H9 (cell line): ENCODE results near the gene MYOF. TPM values are rescaled to one million over a fixed set of nuclear protein-coding genes. Genes with fewer than 3 reads are reported as not detected.

Experiments
- DNase-seq: peaks from one replicate; pipeline ENCODE4 v3.0.0-alpha.2; 2017
- H2AFZ ChIP-seq: one replicate; pipeline ENCODE4 v1.6.1; 2013; ENCODE audit warnings: mild to moderate bottlenecking, low read length, control low read depth, moderate library complexity
- H2AK5ac ChIP-seq: 2 replicates; pipeline ENCODE4 v1.6.1; 2013; ENCODE audit warnings: low read length, control low read depth, mixed read lengths; ENCODE audit not compliant: insufficient read length
- H2BK120ac ChIP-seq: one replicate; pipeline ENCODE4 v1.6.1; 2013; ENCODE audit warnings: low read depth, mild to moderate bottlenecking, low read length, control low read depth, inconsistent platforms; ENCODE audit not compliant: poor library complexity, severe bottlenecking
- H2BK12ac ChIP-seq: 2 replicates; pipeline ENCODE4 v1.6.1; 2013; ENCODE audit warnings: low read length, control low read depth, mixed read lengths, low read depth; ENCODE audit not compliant: insufficient read length
- H2BK15ac ChIP-seq: 2 replicates; pipeline ENCODE4 v1.6.1; 2013; ENCODE audit warnings: low read depth, low read length, control low read depth
- H2BK20ac ChIP-seq: one replicate; pipeline ENCODE4 v1.6.1; 2013; ENCODE audit warnings: low read depth, mild to moderate bottlenecking, low read length, control low read depth, inconsistent platforms; ENCODE audit not compliant: poor library complexity, severe bottlenecking
- H2BK5ac ChIP-seq: 2 replicates; pipeline ENCODE4 v1.6.1; 2013; ENCODE audit warnings: low read length, control low read depth, mixed read lengths; ENCODE audit not compliant: insufficient read length
- H3K14ac ChIP-seq: 2 replicates; pipeline ENCODE4 v1.6.1; 2013; ENCODE audit warnings: low read length, control low read depth; ENCODE audit not compliant: insufficient read depth
- H3K18ac ChIP-seq: 2 replicates; pipeline ENCODE4 v1.6.1; 2013; ENCODE audit warnings: low read depth, mild to moderate bottlenecking, mixed read lengths, low read length, control low read depth; ENCODE audit not compliant: insufficient read length
- H3K23ac ChIP-seq: 2 replicates; pipeline ENCODE4 v1.6.1; 2013; ENCODE audit warnings: low read length, control low read depth, mixed read lengths, low read depth; ENCODE audit not compliant: insufficient read length
- H3K23me2 ChIP-seq: 2 replicates; pipeline ENCODE4 v1.6.1; 2013; ENCODE audit warnings: low read depth, mild to moderate bottlenecking, mixed read lengths, low read length, control low read depth; ENCODE audit not compliant: insufficient read length, poor library complexity, severe bottlenecking
- H3K27ac ChIP-seq: 2 replicates; pipeline ENCODE4 v1.5.1; 2013; ENCODE audit warnings: low read length, control low read depth, mixed read lengths, low read depth; ENCODE audit not compliant: insufficient read length
- H3K27me3 ChIP-seq: 2 replicates; pipeline ENCODE4 v1.6.1; 2013; ENCODE audit warnings: low read length, control low read depth, inconsistent platforms; ENCODE audit not compliant: insufficient read depth
- H3K4ac ChIP-seq: 2 replicates; pipeline ENCODE4 v1.6.1; 2013; ENCODE audit warnings: low read depth, mild to moderate bottlenecking, control low read depth, inconsistent platforms, low read length, moderate library complexity
- H3K4me1 ChIP-seq: 2 replicates; pipeline ENCODE4 v1.6.1; 2013; ENCODE audit warnings: low read length, control low read depth, inconsistent platforms; ENCODE audit not compliant: insufficient read depth
- H3K4me2 ChIP-seq: 2 replicates; pipeline ENCODE4 v1.6.1; 2013; ENCODE audit warnings: low read length, control low read depth, mixed read lengths; ENCODE audit not compliant: insufficient read length, insufficient read depth
- H3K56ac ChIP-seq: 2 replicates; pipeline ENCODE4 v1.6.1; 2013; ENCODE audit warnings: low read depth, mild to moderate bottlenecking, mixed read lengths, low read length, control low read depth; ENCODE audit not compliant: insufficient read length
- H3K79me1 ChIP-seq: 2 replicates; pipeline ENCODE4 v1.6.1; 2013; ENCODE audit warnings: low read depth, mild to moderate bottlenecking, moderate library complexity, low read length, control low read depth, inconsistent platforms; ENCODE audit not compliant: insufficient read depth, poor library complexity, severe bottlenecking
- H3K79me2 ChIP-seq: 2 replicates; pipeline ENCODE4 v1.6.1; 2013; ENCODE audit warnings: low read length, control low read depth, inconsistent platforms; ENCODE audit not compliant: insufficient read depth
- H3K9ac ChIP-seq: 2 replicates; pipeline ENCODE4 v1.6.1; 2013; ENCODE audit warnings: low read length, control low read depth, mixed read lengths; ENCODE audit not compliant: insufficient read length; ENCODE audit errors: extremely low read depth
- H3K9me3 ChIP-seq: one replicate; pipeline ENCODE4 v1.6.1; 2013; ENCODE audit warnings: low read depth, low read length, inconsistent platforms; ENCODE audit not compliant: control insufficient read depth
- H3T11ph ChIP-seq: one replicate; pipeline ENCODE4 v1.6.1; 2013; ENCODE audit warnings: mild to moderate bottlenecking, low read length, control low read depth, inconsistent platforms
- H4K20me1 ChIP-seq: one replicate; pipeline ENCODE4 v1.6.1; 2013; ENCODE audit not compliant: control insufficient read depth, insufficient read length, insufficient read depth
- H4K5ac ChIP-seq: 2 replicates; pipeline ENCODE4 v1.6.1; 2013; ENCODE audit warnings: low read depth, mild to moderate bottlenecking, mixed read lengths, low read length, control low read depth; ENCODE audit not compliant: insufficient read length
- H4K8ac ChIP-seq: replicated peaks from 2 replicates; pipeline ENCODE4 v1.6.1; 2013; ENCODE audit warnings: low read length, control low read depth, mixed read lengths, low read depth; ENCODE audit not compliant: insufficient read length
- H4K91ac ChIP-seq: 2 replicates; pipeline ENCODE4 v1.6.1; 2013; ENCODE audit warnings: low read depth, mild to moderate bottlenecking, moderate library complexity, mixed read lengths, low read length, control low read depth; ENCODE audit not compliant: insufficient read length
- H3K27ac Mint-ChIP-seq, 3 experiments: 2 replicates in 2 of 3; 3 replicates in 1 of 3; pipeline ENCODE4 v1.8.0; 2020 to 2021; ENCODE audit warnings: mixed read lengths in 3 of 3, mild to moderate bottlenecking in 1 of 3, moderate library complexity in 1 of 3
- H3K27me3 Mint-ChIP-seq: 2 replicates; pipeline ENCODE4 v1.8.0; 2021; ENCODE audit warnings: low read depth, mild to moderate bottlenecking, moderate library complexity, mixed read lengths
- H3K36me3 Mint-ChIP-seq, 3 experiments: 2 replicates in 2 of 3; 3 replicates in 1 of 3; pipeline ENCODE4 v1.8.0; 2020 to 2021; ENCODE audit warnings: low read depth in 3 of 3, mixed read lengths in 3 of 3; ENCODE audit not compliant: insufficient read depth in 1 of 3
- H3K4me1 Mint-ChIP-seq, 2 experiments: 2 replicates each; pipeline ENCODE4 v1.8.0; 2020; ENCODE audit warnings: mixed read lengths in 2 of 2
- H3K4me3 Mint-ChIP-seq, 2 experiments: 2 replicates in 1 of 2; 3 replicates in 1 of 2; pipeline ENCODE4 v1.8.0; 2020 to 2021; ENCODE audit warnings: mild to moderate bottlenecking in 2 of 2, mixed read lengths in 2 of 2, moderate library complexity in 1 of 2
- H3K9me3 Mint-ChIP-seq, 2 experiments: 2 replicates in 1 of 2; 3 replicates in 1 of 2; pipeline ENCODE4 v1.8.0; 2020; ENCODE audit warnings: mild to moderate bottlenecking in 2 of 2, mixed read lengths in 2 of 2, moderate library complexity in 1 of 2
- CTCF ChIP-seq: fragments of 200-600 bp; sonication (generic); conservative IDR thresholded peaks from 3 replicates; pipeline ENCODE4 v1.8.0; 2021; ENCODE audit warnings: antibody characterized with exemption, mild to moderate bottlenecking
- WGBS: extraction: QIAGEN DNeasy Blood & Tissue Kit; methylation state at CpG from one replicate; pipeline ENCODE4 v1.1.7; 2013; ENCODE audit warnings: missing lambda C conversion rate, low lambda C conversion rate, mixed read lengths; ENCODE audit not compliant: insufficient read length; ENCODE audit errors: extremely low coverage; 5-methylcytosine and 5-hydroxymethylcytosine counted together
- total RNA-seq: library from RNA; stranded (reverse); gene quantifications from 2 replicates; pipeline ENCODE4 v1.2.1, GENCODE V29; 2021

Gene MYOF
- total RNA-seq, 1 experiment from 2014 or later: 2.8 TPM

GRCh38 chr10:93410697-93411348, 71.3 kb downstream of the MYOF start:
- H3K27me3 ChIP-seq: no peaks in the 10 kb centered on the region
- no peaks in the 10 kb centered on the region for H4K20me1 ChIP-seq
- TF ChIP-seq CTCF: no peak
- no peak overlapping the region for H3K4me2 ChIP-seq
- H3K9me3 ChIP-seq: no peaks in the 10 kb centered on the region
- H2BK20ac ChIP-seq: no peak overlapping the region
- no peak overlapping the region for H2AK5ac ChIP-seq
- H3K27me3 Mint-ChIP-seq: peaks cover 3% of the 10 kb centered on the region; the same call in 1 of the 2 replicates
- H3K79me2 ChIP-seq: no peaks in the 10 kb centered on the region
- H3K14ac ChIP-seq: no peak overlapping the region; the same call in 1 of the 2 replicates
- H3K36me3 Mint-ChIP-seq: no peaks in the 10 kb centered on the region; a peak in 2 of 7 replicates
- H4K5ac ChIP-seq: no peak overlapping the region
- no peak overlapping the region for H4K8ac ChIP-seq
- no peak overlapping the region for H3K56ac ChIP-seq
- H3K4me1 Mint-ChIP-seq: peaks cover 11 to 12% of the 10 kb centered on the region in 2 experiments
- no peak overlapping the region for H2BK12ac ChIP-seq
- H2BK15ac ChIP-seq: no peak overlapping the region
- DNase-seq: no peak
- no peaks in the 10 kb centered on the region; the same call in 1 of the 2 replicates for H3K4me1 ChIP-seq
- H3K9ac ChIP-seq: no peak overlapping the region
- no peak overlapping the region for H2BK5ac ChIP-seq
- H3K23ac ChIP-seq: no peak overlapping the region
- no peak overlapping the region for H3K4me3 Mint-ChIP-seq
- H3K9me3 Mint-ChIP-seq: no peaks in the 10 kb centered on the region; a peak in 1 of 5 replicates
- WGBS: no CpG with 5 or more reads among the region's 6 CpGs
- no peak overlapping the region; a peak in 1 of 7 replicates for H3K27ac Mint-ChIP-seq
- H3K18ac ChIP-seq: no peak overlapping the region
- no peak overlapping the region for H2AFZ ChIP-seq
- no peak overlapping the region for H3K4ac ChIP-seq
- H3T11ph ChIP-seq: no peak overlapping the region
- no peaks in the 10 kb centered on the region for H3K79me1 ChIP-seq
- no peak overlapping the region for H4K91ac ChIP-seq
- no peak overlapping the region for H3K27ac ChIP-seq
- H3K23me2 ChIP-seq: no peaks in the 10 kb centered on the region
- no peak overlapping the region for H2BK120ac ChIP-seq
